Right lobe of liver (tissue), 6 donors: ENCODE measurements around the gene PSMB7. TPM values are rescaled to one million over a fixed set of nuclear protein-coding genes. Genes with fewer than 3 reads are reported as not detected.

ENCODE experiments used
- ATAC-seq, 4 donors: fragments of 200-7000 bp; cut with Tn5 transposase; one replicate each; pipeline ENCODE4 v1.9.1; 2020; ENCODE audit warnings: mild to moderate bottlenecking in 4 of 4, moderate library complexity in 4 of 4
- DNase-seq, 3 donors: peaks; one replicate each; pipeline ENCODE4 v3.0.0-alpha.2; 2020
- H3K27ac ChIP-seq, 3 donors: fragments of 200-600 bp; one replicate each; pipeline ENCODE4 v1.8.0; 2022
- H3K27me3 ChIP-seq, 2 donors: fragments of 200-600 bp; one replicate each; pipeline ENCODE4 v1.8.0; 2022
- H3K36me3 ChIP-seq, 4 donors: fragments of 200-600 bp; sonication (generic) in 1 of 4; one replicate each; pipeline versions ENCODE4 v1.5.1 to v1.8.0; 2017 to 2022; ENCODE audit warnings: control low read depth in 1 of 4
- H3K4me1 ChIP-seq, 4 donors: fragments of 200-600 bp; sonication (generic) in 1 of 4; one replicate each; pipeline versions ENCODE4 v1.5.1 to v1.8.0; 2017 to 2022; ENCODE audit warnings: control low read depth in 1 of 4
- H3K4me3 ChIP-seq, 3 donors: fragments of 200-600 bp; one replicate each; pipeline ENCODE4 v1.8.0; 2022
- H3K9me3 ChIP-seq, 4 donors: fragments of 200-600 bp; sonication (generic) in 1 of 4; one replicate each; pipeline versions ENCODE4 v1.5.1 to v1.8.0; 2017 to 2022; ENCODE audit warnings: control low read depth in 1 of 4
- POLR2A ChIP-seq: fragments of 450-650 bp; IDR thresholded peaks from one replicate; pipeline ENCODE4 v1.6.1; 2017; ENCODE audit warnings: antibody characterized with exemption, mild to moderate bottlenecking
- WGBS: methylation state at CpG from one replicate; pipeline ENCODE4 v1.1.6; 2018; ENCODE audit warnings: low coverage, low lambda C conversion rate; ENCODE audit not compliant: insufficient coverage; ENCODE audit errors: missing lambda C conversion rate; 5-methylcytosine and 5-hydroxymethylcytosine counted together
- intact Hi-C, 2 donors: fragments of 100-400 bp; cut with DNase I; formaldehyde crosslinking; loops; one replicate each; pipeline versions ENCODE4 v1.11.2 to v1.14.1; 2022
- total RNA-seq, 6 experiments: library from RNA; depleted of rRNA in 2 of 6; stranded (reverse); fragments of >200 nt in 2 of 6; fragmentation: NEBNext Ultra II Directional in 3 of 6; extraction: Animal tissue kit (Norgen Biotek cat#: 25700) in 3 of 6; gene quantifications; one replicate each; pipeline versions ENCODE4 v1.1.0 to v1.2.4, GENCODE V29; 2016 to 2023
- TF ChIP-seq, protein P1 (sequence below), 4 donors: fragments of 200-600 bp in 3 of 4; fragments of 450-650 bp in 1 of 4; IDR thresholded peaks; one replicate each; pipeline versions ENCODE4 v1.5.1 to v1.8.0; 2016 to 2022; ENCODE audit warnings: antibody characterized with exemption in 4 of 4, mild to moderate bottlenecking in 2 of 4
- donor health status: DM: no; HTN: yes; CAD: no.
- donor health status: DM: no; HTN: no; CAD: no.
- donor health status: DM: no; HTN: no; CAD: no.
- donor health status: DM: no; HTN: yes; CAD: no.
- donor health status: DM: no; HTN: yes; CAD: no.

Gene PSMB7
- total RNA-seq, 6 experiments from 2014 or later: 76.4 to 196 (median 96.8) TPM

DNA sequence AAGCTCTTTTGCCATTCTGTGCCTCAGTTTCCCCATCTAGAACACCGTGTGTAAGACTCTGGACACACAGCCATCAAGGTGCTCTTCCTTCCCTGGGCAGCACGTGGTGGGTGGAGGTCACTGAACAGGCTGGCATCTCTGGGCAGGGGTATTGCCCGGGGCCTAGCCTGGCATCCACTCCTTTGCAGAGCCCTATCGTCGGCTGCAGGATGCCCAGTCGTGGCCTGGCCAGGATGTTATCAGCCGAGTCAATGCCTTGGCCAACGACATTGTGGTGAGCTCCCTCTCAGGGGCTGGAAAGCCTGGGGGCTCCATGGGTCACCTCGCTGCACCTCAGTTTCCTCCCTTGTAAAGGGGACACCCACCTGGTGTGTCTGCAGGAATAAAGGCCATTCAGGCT is 39.1 kb upstream of the PSMB7 start:
- Histone ChIP-seq H3K9me3 (no peaks in the 10 kb centered on the region), H3K27me3 (peaks cover 0 to 10% of the 10 kb centered on the region in 2 donors), H3K27ac (no peak overlapping the region), H3K36me3 (no peaks in the 10 kb centered on the region), H3K4me3 (no peak overlapping the region), H3K4me1 (peaks cover 0 to 4% (median 0%) of the 10 kb centered on the region in 4 donors)
- DNase-seq: no peak
- intact Hi-C loops: no loop called here
- TF ChIP-seq, protein P1, sequence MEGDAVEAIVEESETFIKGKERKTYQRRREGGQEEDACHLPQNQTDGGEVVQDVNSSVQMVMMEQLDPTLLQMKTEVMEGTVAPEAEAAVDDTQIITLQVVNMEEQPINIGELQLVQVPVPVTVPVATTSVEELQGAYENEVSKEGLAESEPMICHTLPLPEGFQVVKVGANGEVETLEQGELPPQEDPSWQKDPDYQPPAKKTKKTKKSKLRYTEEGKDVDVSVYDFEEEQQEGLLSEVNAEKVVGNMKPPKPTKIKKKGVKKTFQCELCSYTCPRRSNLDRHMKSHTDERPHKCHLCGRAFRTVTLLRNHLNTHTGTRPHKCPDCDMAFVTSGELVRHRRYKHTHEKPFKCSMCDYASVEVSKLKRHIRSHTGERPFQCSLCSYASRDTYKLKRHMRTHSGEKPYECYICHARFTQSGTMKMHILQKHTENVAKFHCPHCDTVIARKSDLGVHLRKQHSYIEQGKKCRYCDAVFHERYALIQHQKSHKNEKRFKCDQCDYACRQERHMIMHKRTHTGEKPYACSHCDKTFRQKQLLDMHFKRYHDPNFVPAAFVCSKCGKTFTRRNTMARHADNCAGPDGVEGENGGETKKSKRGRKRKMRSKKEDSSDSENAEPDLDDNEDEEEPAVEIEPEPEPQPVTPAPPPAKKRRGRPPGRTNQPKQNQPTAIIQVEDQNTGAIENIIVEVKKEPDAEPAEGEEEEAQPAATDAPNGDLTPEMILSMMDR (IDR thresholded peaks at IDR 0.05): no peak
- no peak for TF ChIP-seq POLR2A
- no peak for ATAC-seq
- 60% methylated on average over 1 of the region's 9 CpGs for WGBS

DNA sequence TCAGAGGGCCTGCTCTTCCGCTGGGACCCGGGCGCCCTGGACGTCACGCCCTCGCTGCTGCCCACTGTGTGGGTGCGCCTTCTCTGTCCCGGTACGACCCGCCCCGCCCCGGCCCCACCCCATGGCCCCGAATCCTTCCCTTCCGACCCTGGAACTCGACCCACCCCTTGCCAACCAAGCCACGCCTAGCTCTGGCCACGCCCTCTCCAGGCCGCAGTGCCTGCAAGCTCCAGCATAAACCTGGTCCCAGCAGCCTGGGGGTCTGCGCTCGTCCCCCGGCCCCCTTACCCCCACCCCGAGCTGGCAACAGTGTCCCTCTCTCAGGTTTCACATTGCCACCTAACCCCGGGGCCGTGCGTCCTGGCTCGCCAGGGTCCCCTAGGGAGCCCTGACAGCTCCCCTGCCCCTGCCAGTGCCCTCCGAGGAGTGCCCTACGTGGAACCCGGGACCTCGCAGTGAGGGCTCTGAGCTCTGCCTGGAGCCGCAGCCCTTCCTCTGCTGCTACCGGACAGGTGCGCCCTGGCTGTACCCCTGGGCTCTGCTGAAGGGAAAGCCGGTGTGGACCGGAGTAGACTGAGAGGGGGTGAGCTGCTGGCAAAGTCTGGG is 38.4 kb upstream of the PSMB7 start:
- peak in 1 of 3 donors; percentile 39 for DNase-seq
- WGBS: 26% methylated on average over 14 of the region's 35 CpGs
- no peak for ATAC-seq
- Histone ChIP-seq H3K4me3 (no peak overlapping the region), H3K27me3 (peaks cover 0 to 10% of the 10 kb centered on the region in 2 donors), H3K27ac (no peak overlapping the region), H3K36me3 (no peaks in the 10 kb centered on the region), H3K9me3 (no peaks in the 10 kb centered on the region), H3K4me1 (peaks cover 0 to 4% (median 0%) of the 10 kb centered on the region in 4 donors)
- intact Hi-C loops: no loop called here
- TF ChIP-seq POLR2A: no peak
- TF ChIP-seq, protein P1 (IDR thresholded peaks at IDR 0.05): no peak

DNA sequence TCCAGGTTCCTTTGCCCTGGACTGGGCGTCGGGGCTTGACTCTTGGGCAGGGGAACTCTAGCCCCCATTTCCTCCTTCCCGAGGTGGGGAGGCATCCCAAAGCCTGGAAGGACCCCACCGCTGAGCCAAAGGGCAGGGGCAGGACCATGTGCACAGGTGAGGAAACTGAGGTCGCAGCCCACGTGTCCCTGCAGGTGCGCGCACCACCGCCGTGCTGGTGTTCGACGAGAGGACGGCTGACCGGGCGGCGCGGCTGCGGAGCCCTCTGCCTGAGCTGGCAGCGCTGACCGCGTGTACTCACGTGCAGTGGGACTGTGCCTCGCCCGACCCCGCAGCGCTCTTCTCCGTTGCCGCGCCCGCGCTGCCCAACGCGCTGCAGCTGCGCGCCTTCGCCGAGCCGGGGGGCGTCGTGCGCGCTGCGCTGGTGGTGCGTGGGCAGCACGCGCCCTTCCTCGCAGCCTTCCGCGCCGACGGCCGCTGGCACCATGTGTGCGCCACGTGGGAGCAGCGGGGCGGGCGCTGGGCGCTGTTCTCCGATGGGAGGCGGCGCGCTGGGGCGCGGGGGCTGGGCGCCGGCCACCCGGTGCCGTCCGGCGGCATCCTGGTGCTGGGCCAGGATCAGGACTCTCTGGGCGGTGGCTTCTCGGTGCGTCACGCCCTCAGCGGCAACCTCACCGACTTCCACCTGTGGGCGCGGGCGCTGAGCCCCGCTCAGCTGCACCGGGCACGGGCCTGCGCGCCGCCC is 37.8 kb upstream of the PSMB7 start:
- TF ChIP-seq POLR2A: no peak
- TF ChIP-seq, protein P1 (IDR thresholded peaks at IDR 0.05): no peak
- Histone ChIP-seq H3K27ac (no peak overlapping the region), H3K4me1 (peaks cover 0 to 4% (median 0%) of the 10 kb centered on the region in 4 donors), H3K9me3 (no peaks in the 10 kb centered on the region), H3K27me3 (peaks cover 0 to 10% of the 10 kb centered on the region in 2 donors), H3K4me3 (no peak overlapping the region), H3K36me3 (no peaks in the 10 kb centered on the region)
- intact Hi-C loops: no loop called here
- WGBS: 33% methylated on average over 11 of the region's 85 CpGs
- DNase-seq (peak in 1 of 3 donors; percentile 53), ATAC-seq (no peak)

DNA sequence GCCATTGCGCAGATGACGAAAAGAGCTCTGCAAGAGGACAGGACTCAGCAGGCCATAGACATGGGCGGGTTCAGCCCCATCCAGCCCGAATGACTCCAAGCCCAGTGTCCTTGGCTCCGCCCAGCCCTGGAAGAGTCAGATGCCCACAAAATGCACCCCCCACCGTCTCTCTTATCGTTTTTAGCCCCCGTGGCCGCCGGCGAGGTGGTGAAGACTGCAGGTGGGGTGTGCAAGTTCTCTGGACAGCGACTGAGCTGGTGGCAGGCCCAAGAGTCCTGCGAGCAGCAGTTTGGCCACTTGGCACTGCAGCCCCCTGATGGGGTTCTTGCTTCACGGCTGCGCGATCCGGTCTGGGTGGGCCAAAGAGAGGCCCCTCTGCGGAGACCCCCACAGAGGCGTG is 37.1 kb upstream of the PSMB7 start:
- TF ChIP-seq, protein P1 (IDR thresholded peaks at IDR 0.05): no peak
- no peak for TF ChIP-seq POLR2A
- peaks cover 0 to 4% (median 0%) of the 10 kb centered on the region in 4 donors for H3K4me1 ChIP-seq
- no peak overlapping the region for H3K4me3 ChIP-seq
- H3K27me3 ChIP-seq: peaks cover 0 to 10% of the 10 kb centered on the region in 2 donors
- H3K27ac ChIP-seq: no peak overlapping the region
- ATAC-seq: no peak
- peak in 1 of 3 donors; percentile 37 for DNase-seq
- H3K36me3 ChIP-seq: no peaks in the 10 kb centered on the region
- H3K9me3 ChIP-seq: no peaks in the 10 kb centered on the region
- WGBS: 40% methylated on average over 1 of the region's 19 CpGs
- intact Hi-C loops: no loop called here
